Activated naive CD4-positive, alpha-beta T cell treated with anti-CD3 and anti-CD28 coated beads, Interleukin-2, amount 10 ng/mL, durations not matched to agents 7 days and 5 days (primary cell): ENCODE results near the gene RBP7.

Source experiments
- CTCF ChIA-PET: fragments of 350-600 bp; sonication (Branson Sonifier 250); formaldehyde crosslinking; loops from one replicate; lab custom pipeline; 2021; ENCODE audit warnings: antibody characterized with exemption; lab: Charles Lee
- DNase-seq: peaks from one replicate; pipeline ENCODE4 v3.0.0-alpha.2; 2020
- H3K27ac Mint-ChIP-seq: one replicate; pipeline ENCODE4 v1.8.0; 2021; ENCODE audit warnings: mild to moderate bottlenecking, moderate library complexity, mixed read lengths
- H3K27me3 Mint-ChIP-seq: one replicate; pipeline ENCODE4 v1.8.0; 2021; ENCODE audit warnings: mild to moderate bottlenecking, mixed read lengths
- H3K36me3 Mint-ChIP-seq: one replicate; pipeline ENCODE4 v1.8.0; 2021; ENCODE audit warnings: mixed read lengths
- H3K4me1 Mint-ChIP-seq: one replicate; pipeline ENCODE4 v1.8.0; 2021; ENCODE audit warnings: mixed read lengths
- H3K4me3 Mint-ChIP-seq: one replicate; pipeline ENCODE4 v1.8.0; 2021; ENCODE audit warnings: mild to moderate bottlenecking, moderate library complexity, mixed read lengths
- H3K9me3 Mint-ChIP-seq: one replicate; pipeline ENCODE4 v1.8.0; 2021; ENCODE audit warnings: mixed read lengths

The RBP7 gene

DNA sequence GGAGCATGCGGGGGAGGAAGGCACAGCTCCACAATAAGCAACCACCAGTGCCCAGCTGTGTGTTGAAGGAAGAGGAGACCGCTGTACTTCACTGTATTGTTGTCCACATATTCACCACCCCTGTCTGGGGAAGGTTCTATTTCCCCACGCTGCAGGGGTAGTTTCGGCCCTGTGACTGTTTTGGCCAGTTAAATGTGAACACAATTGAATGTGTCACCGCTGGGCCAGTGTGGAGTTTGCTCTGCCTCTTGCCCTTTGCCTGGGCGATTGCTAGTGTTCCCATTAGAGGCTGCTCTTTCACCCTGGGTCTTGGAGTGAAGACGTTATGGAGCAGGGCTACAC, 68.3 kb downstream of the RBP7 start:
- peaks cover 2% of the 10 kb centered on the region for H3K36me3 Mint-ChIP-seq
- CTCF ChIA-PET = no interaction called here
- DNase-seq = no peak
- no peaks in the 10 kb centered on the region for H3K9me3 Mint-ChIP-seq
- peaks cover 11% of the 10 kb centered on the region for H3K4me1 Mint-ChIP-seq
- H3K4me3 Mint-ChIP-seq = no peak overlapping the region
- H3K27me3 Mint-ChIP-seq = no peaks in the 10 kb centered on the region
- no peak overlapping the region for H3K27ac Mint-ChIP-seq
